WERI-Rb-1 (cell line): ENCODE data around the gene TEC.
"Not testable (repeated sequence)": the region's sequence is repeated elsewhere in the genome, so short reads cannot be mapped to it uniquely, and the experiment has no call there.

ENCODE experiments used
- DNase-seq: peaks from one replicate; pipeline ENCODE4 v3.0.0-alpha.2; 2020
- H3K27ac ChIP-seq: fragments of 250-450 bp; sonication (Bioruptor Pico); 2 replicates; pipeline ENCODE4 v1.5.1; 2020; ENCODE audit warnings: mild to moderate bottlenecking, moderate library complexity
- H3K27me3 ChIP-seq: fragments of 250-450 bp; sonication (Bioruptor Pico); 2 replicates; pipeline ENCODE4 v1.5.1; 2021; ENCODE audit warnings: mild to moderate bottlenecking, low read depth, moderate library complexity; ENCODE audit not compliant: insufficient read depth, severe bottlenecking
- H3K36me3 ChIP-seq: fragments of 250-450 bp; sonication (Bioruptor Pico); 2 replicates; pipeline ENCODE4 v1.5.1; 2020; ENCODE audit warnings: mild to moderate bottlenecking, moderate library complexity
- H3K4me3 ChIP-seq: 2 replicates; pipeline ENCODE4 v1.5.1; 2011; ENCODE audit warnings: low read depth, mild to moderate bottlenecking, control low read depth, low read length
- H3K9me3 ChIP-seq: fragments of 250-450 bp; sonication (Bioruptor Pico); 2 replicates; pipeline ENCODE4 v1.5.1; 2021; ENCODE audit warnings: mild to moderate bottlenecking, moderate library complexity; ENCODE audit not compliant: severe bottlenecking
- TF ChIP-seq, protein P1 (sequence below): IDR thresholded peaks from 2 replicates; pipeline ENCODE4 v1.5.1; 2011; ENCODE audit warnings: low read depth, mild to moderate bottlenecking, control low read depth, inconsistent platforms, low read length

TEC gene

DNA sequence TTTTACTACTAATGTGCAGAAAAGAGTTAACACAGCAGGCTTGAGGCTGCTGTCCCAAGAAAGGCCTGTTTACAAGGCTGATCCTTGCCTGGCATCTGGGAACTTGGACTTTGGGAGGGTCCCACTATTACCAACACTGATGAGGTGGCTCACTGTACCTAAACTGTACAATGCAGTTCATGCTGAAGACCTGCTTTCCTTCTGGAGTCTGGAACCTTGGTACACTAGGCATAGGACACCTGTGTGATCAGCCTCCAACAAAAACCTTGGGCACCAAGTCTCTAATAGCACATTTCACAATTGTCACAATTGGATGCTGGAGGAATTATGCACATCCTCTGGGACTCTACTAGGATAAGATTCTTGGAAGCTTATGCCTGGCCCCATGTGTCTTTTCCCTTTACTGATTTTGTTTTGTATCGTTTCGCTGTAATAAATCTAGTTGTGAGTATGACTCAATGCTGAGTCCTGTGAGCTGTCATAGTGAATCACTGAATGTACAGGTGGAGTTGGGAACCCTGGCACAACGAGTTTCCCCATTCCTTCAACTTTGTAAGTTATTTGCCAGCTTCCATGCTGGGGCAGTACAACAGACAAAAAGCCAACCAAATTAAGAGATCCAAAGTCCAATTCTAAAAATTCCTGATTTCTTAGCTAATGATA is 45.9 kb downstream of the TEC start:
- Histone ChIP-seq H3K9me3 (no peaks in the 10 kb centered on the region), H3K27me3 (no peaks in the 10 kb centered on the region), H3K4me3 (no peak overlapping the region), H3K36me3 (peaks cover 3% of the 10 kb centered on the region), H3K27ac (no peak overlapping the region)
- no peak for DNase-seq
- TF ChIP-seq, protein P1, sequence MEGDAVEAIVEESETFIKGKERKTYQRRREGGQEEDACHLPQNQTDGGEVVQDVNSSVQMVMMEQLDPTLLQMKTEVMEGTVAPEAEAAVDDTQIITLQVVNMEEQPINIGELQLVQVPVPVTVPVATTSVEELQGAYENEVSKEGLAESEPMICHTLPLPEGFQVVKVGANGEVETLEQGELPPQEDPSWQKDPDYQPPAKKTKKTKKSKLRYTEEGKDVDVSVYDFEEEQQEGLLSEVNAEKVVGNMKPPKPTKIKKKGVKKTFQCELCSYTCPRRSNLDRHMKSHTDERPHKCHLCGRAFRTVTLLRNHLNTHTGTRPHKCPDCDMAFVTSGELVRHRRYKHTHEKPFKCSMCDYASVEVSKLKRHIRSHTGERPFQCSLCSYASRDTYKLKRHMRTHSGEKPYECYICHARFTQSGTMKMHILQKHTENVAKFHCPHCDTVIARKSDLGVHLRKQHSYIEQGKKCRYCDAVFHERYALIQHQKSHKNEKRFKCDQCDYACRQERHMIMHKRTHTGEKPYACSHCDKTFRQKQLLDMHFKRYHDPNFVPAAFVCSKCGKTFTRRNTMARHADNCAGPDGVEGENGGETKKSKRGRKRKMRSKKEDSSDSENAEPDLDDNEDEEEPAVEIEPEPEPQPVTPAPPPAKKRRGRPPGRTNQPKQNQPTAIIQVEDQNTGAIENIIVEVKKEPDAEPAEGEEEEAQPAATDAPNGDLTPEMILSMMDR: no peak

DNA sequence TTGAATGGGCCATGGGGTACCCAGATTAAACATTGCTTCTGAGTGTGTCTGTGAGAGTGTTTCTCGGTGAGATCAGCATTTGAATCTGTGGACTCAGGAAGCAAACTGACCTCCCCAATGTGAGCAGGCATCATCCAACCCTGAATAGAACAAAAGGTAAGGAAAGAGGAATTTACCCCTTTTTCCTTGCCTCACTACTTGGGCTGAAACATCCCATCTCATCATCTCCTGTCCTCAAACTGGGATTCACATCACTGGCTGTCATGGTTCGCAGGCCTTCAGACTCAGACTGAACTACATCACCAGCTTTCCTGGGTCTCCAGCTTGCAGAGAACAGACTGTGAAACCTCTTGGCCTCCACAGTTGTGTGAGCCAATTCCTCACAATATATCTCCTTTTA is 47.1 kb downstream of the TEC start:
- TF ChIP-seq, protein P1: no peak
- no peak for DNase-seq
- H3K27ac ChIP-seq: no peak overlapping the region
- peaks cover 4% of the 10 kb centered on the region for H3K36me3 ChIP-seq
- no peaks in the 10 kb centered on the region for H3K27me3 ChIP-seq
- no peak overlapping the region for H3K4me3 ChIP-seq
- H3K9me3 ChIP-seq: no peaks in the 10 kb centered on the region

DNA sequence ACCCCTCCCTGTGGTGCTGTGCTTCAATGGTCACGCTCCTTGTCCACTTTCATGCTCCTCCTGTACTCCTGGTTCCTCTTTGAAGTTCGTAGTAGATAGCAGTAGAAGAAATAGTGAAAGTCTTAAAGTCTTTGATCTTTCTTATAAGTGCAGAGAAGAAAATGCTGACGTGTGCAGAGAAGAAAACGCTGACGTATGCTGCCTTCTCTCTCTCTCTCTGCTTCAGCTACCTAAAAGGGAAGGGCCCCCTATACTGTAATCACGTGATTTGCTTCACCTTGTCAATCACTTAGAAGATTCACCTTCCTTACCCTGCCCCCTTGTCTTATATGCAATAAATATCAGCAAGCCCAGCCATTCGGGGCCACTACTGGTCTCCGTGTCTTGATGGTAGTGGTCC is 50.2 kb downstream of the TEC start:
- not testable (repeated sequence) for H3K9me3 ChIP-seq, DNase-seq, H3K27me3 ChIP-seq, H3K4me3 ChIP-seq, H3K36me3 ChIP-seq, H3K27ac ChIP-seq

DNA sequence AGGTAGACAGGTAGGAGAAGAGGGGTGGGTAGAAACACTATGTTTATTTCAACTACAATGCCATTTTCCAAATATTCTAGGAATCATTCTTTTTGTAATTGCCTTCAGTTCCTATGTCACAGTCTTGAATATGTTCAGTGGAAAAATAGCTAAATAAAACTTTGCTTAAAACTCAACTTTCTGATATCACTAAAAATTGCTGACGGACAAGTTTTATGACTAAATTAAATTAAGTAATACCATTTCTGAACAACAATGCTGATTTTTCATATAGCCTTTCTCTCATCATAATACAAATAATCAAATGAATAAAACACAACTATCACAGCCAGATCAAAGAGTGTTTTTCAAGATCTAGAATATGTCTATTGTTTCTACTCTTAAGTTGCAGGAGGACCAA is 53.1 kb downstream of the TEC start:
- TF ChIP-seq, protein P1: no peak
- no peak overlapping the region for H3K27ac ChIP-seq
- H3K27me3 ChIP-seq: no peaks in the 10 kb centered on the region
- peaks cover 3% of the 10 kb centered on the region for H3K36me3 ChIP-seq
- H3K9me3 ChIP-seq: peaks cover 5% of the 10 kb centered on the region
- no peak overlapping the region for H3K4me3 ChIP-seq
- no peak for DNase-seq

DNA sequence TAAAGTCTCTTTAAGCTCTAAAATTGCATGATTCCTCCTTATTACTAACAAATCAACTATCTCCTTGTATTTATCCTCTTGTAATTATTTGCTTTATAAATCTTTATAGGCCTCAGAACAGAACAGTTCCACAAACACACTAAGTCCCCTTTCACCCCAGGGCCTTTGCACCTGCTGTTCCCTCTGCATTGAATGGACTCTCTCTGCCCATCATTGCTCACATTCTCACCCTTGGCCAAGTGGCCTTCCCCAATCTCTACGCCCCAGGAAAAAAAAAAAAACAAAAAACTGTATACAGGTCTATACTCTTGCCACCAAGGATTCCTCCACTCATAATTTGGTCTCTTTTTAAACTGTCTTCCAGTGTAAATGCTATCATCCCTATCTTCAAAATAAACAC is 53.7 kb downstream of the TEC start:
- TF ChIP-seq, protein P1: no peak
- H3K9me3 ChIP-seq: peaks cover 5% of the 10 kb centered on the region

DNA sequence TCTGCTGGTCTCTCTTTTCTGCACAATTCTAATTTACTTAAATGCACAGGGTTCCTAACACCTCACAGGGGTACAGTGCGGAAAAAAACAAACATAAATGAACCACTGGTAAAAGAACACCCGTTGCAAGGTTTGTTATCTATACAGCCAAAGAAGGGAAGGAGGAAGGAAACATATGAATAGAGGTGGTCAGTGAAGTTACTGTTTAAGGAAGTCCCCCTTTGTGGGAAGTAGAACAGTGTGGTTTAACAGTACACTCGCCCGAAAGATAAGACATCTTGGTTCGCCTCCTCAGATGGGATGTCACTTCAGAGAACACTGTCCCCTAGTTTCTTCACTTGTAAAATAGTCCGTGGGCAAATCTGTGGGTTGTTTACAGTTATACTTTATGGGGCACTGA is 57.5 kb downstream of the TEC start:
- Histone ChIP-seq H3K36me3 (no peaks in the 10 kb centered on the region), H3K27me3 (no peaks in the 10 kb centered on the region), H3K9me3 (peaks cover 5% of the 10 kb centered on the region), H3K4me3 (no peak overlapping the region), H3K27ac (no peak overlapping the region)
- no peak for DNase-seq
- TF ChIP-seq, protein P1: no peak

More for the DNA sequence above, 53.7 kb downstream of the TEC start:
- no peak overlapping the region for H3K27ac ChIP-seq
- peaks cover 3% of the 10 kb centered on the region for H3K36me3 ChIP-seq
- no peak for DNase-seq
- no peaks in the 10 kb centered on the region for H3K27me3 ChIP-seq
- H3K4me3 ChIP-seq: no peak overlapping the region
